Smooth muscle cell (in vitro differentiated cells): ENCODE measurements around the gene TIGAR. TPM values are rescaled to one million over a fixed set of nuclear protein-coding genes. Genes with fewer than 3 reads are reported as not detected.

Experiments
- DNase-seq: peaks from one replicate; lab custom pipeline; 2025; ENCODE audit not compliant: unreplicated experiment; lab: John Stamatoyannopoulos, UW
- H2AFZ ChIP-seq: fragments of 200-600 bp; sonication (generic); 2 replicates; pipeline ENCODE4 v1.6.0; 2016; ENCODE audit warnings: antibody characterized with exemption, low read depth, mild to moderate bottlenecking
- H3F3A ChIP-seq: fragments of 200-600 bp; sonication (generic); 2 replicates; pipeline ENCODE4 v1.6.0; 2017; ENCODE audit warnings: antibody characterized with exemption, low read depth
- H3K27ac ChIP-seq: fragments of 200-600 bp; sonication (generic); 2 replicates; pipeline ENCODE4 v1.5.1; 2016; ENCODE audit warnings: low read depth, mild to moderate bottlenecking
- H3K27me3 ChIP-seq: fragments of 200-600 bp; sonication (generic); 2 replicates; pipeline ENCODE4 v1.6.1; 2016; ENCODE audit warnings: low read depth, mild to moderate bottlenecking
- H3K36me3 ChIP-seq: fragments of 200-600 bp; sonication (generic); 2 replicates; pipeline ENCODE4 v1.5.1; 2016; ENCODE audit warnings: low read depth
- H3K4me1 ChIP-seq: fragments of 200-600 bp; sonication (generic); 2 replicates; pipeline ENCODE4 v1.5.1; 2016; ENCODE audit warnings: low read depth
- H3K4me2 ChIP-seq: fragments of 200-600 bp; sonication (generic); 2 replicates; pipeline ENCODE4 v1.6.0; 2016; ENCODE audit warnings: mild to moderate bottlenecking
- H3K4me3 ChIP-seq: fragments of 200-600 bp; sonication (generic); 2 replicates; pipeline ENCODE4 v1.5.1; 2016; ENCODE audit warnings: mild to moderate bottlenecking
- H3K79me2 ChIP-seq: fragments of 200-600 bp; sonication (generic); 2 replicates; pipeline ENCODE4 v1.6.0; 2016; ENCODE audit warnings: low read depth, mild to moderate bottlenecking
- H3K9ac ChIP-seq: fragments of 200-600 bp; sonication (generic); 2 replicates; pipeline ENCODE4 v1.6.0; 2016; ENCODE audit warnings: low read depth
- H3K9me3 ChIP-seq: fragments of 200-600 bp; sonication (generic); replicated peaks from 2 replicates; pipeline ENCODE4 v1.5.1; 2016; ENCODE audit warnings: low read depth
- H4K20me1 ChIP-seq: fragments of 200-600 bp; sonication (generic); 2 replicates; pipeline ENCODE4 v1.6.0; 2016; ENCODE audit warnings: low read depth
- CTCF ChIP-seq: fragments of 200-600 bp; sonication (generic); IDR thresholded peaks from 2 replicates; pipeline ENCODE4 v1.5.1; 2017; ENCODE audit warnings: borderline replicate concordance, mild to moderate bottlenecking, antibody characterized with exemption; ENCODE audit not compliant: insufficient read depth, poor library complexity, severe bottlenecking
- WGBS: methylation state at CpG from one replicate; pipeline ENCODE4 v1.1.7; 2016; ENCODE audit warnings: low lambda C conversion rate; 5-methylcytosine and 5-hydroxymethylcytosine counted together
- polyA plus RNA-seq: library from polyadenylated mRNA; unstranded; fragments of >200 nt; fragmentation: Nextera tagmentation; extraction: Ambion mirVana; gene quantifications from 2 replicates; pipeline ENCODE4 v1.2.1, GENCODE V29; 2016
- total RNA-seq: library from RNA; depleted of rRNA; stranded (reverse); fragments of >200 nt; gene quantifications from 2 replicates; pipeline ENCODE4 v1.2.3, GENCODE V29; 2014

Gene TIGAR
- total and polyA plus RNA-seq, 2 experiments from 2014 or later = 21.6 to 26.1 TPM

- Histone ChIP-seq H3K27ac (peak overlapping the region; percentile 40), H3K27me3 (no peaks in the 10 kb centered on the region), H3K9me3 (no peaks in the 10 kb centered on the region), H3F3A (peaks cover 36% of the 10 kb centered on the region), H3K36me3 (peaks cover 38% of the 10 kb centered on the region), H3K4me2 (no peak overlapping the region), H2AFZ (no peak overlapping the region), H3K79me2 (peaks cover 97% of the 10 kb centered on the region), H3K4me1 (peaks cover 17% of the 10 kb centered on the region), H3K9ac (peak overlapping the region; percentile 34), H3K4me3 (no peak overlapping the region), H4K20me1 (peaks cover 100% of the 10 kb centered on the region)
- no peak for TF ChIP-seq CTCF
- no peak for DNase-seq
- WGBS = 79% methylated on average over 18 of the region's 18 CpGs
Observed at GRCh38 chr12:4287325-4288211, 33.4 kb upstream of the TIGAR start.

GRCh38 chr12:4288296-4289131 lies 32.5 kb upstream of the TIGAR start:
- H3K4me1 ChIP-seq = peaks cover 27% of the 10 kb centered on the region
- H3F3A ChIP-seq = peaks cover 30% of the 10 kb centered on the region
- 92% methylated on average over 20 of the region's 20 CpGs for WGBS
- H3K27me3 ChIP-seq = no peaks in the 10 kb centered on the region
- H3K9me3 ChIP-seq = no peaks in the 10 kb centered on the region
- no peak for DNase-seq
- peaks cover 91% of the 10 kb centered on the region for H3K79me2 ChIP-seq
- no peak overlapping the region for H2AFZ ChIP-seq
- H3K27ac ChIP-seq = peak overlapping the region; percentile 40
- no peak for TF ChIP-seq CTCF
- H3K4me3 ChIP-seq = no peak overlapping the region
- H3K36me3 ChIP-seq = peaks cover 38% of the 10 kb centered on the region
- H3K9ac ChIP-seq = no peak overlapping the region
- H3K4me2 ChIP-seq = no peak overlapping the region
- peaks cover 100% of the 10 kb centered on the region for H4K20me1 ChIP-seq

GRCh38 chr12:4289231-4289878 lies 31.7 kb upstream of the TIGAR start:
- Histone ChIP-seq H3F3A (peaks cover 36% of the 10 kb centered on the region), H2AFZ (no peak overlapping the region), H4K20me1 (peaks cover 100% of the 10 kb centered on the region), H3K9ac (no peak overlapping the region), H3K27me3 (no peaks in the 10 kb centered on the region), H3K9me3 (no peaks in the 10 kb centered on the region), H3K79me2 (peaks cover 90% of the 10 kb centered on the region), H3K36me3 (peaks cover 38% of the 10 kb centered on the region), H3K4me1 (peaks cover 32% of the 10 kb centered on the region), H3K4me3 (no peak overlapping the region), H3K27ac (peak overlapping the region; percentile 16), H3K4me2 (no peak overlapping the region)
- 94% methylated on average over 20 of the region's 20 CpGs for WGBS
- TF ChIP-seq CTCF = no peak
- no peak for DNase-seq
